COR-L47 (cell line): ENCODE data around the gene VAMP8.

Experiments
- DNase-seq: peaks from one replicate; lab custom pipeline; 2025; lab: John Stamatoyannopoulos, UW

VAMP8 gene

GRCh38 chr2:85619617-85620016, 42.2 kb downstream of the VAMP8 start:
- DNase-seq, result no peak

- no peak for DNase-seq
Observed at GRCh38 chr2:85621338-85621737, 44.0 kb downstream of the VAMP8 start.

GRCh38 chr2:85623991-85624390, 46.6 kb downstream of the VAMP8 start:
- no peak for DNase-seq

GRCh38 chr2:85628658-85629057, 51.3 kb downstream of the VAMP8 start:
- DNase-seq, result no peak

- DNase-seq, result no peak
Observed at GRCh38 chr2:85631316-85631715, 53.9 kb downstream of the VAMP8 start.
